Mucosa of descending colon (tissue), 3 donors: ENCODE results near the gene PCSK5. TPM values are rescaled to one million over a fixed set of nuclear protein-coding genes. Genes with fewer than 3 reads are reported as not detected.

ENCODE experiments used
- ATAC-seq: fragments of 200-7000 bp; cut with Tn5 transposase; one replicate; pipeline ENCODE4 v1.9.1; 2020; ENCODE audit warnings: mild to moderate bottlenecking, moderate library complexity
- DNase-seq, 3 donors: peaks; one replicate each; pipeline ENCODE4 v3.0.0-alpha.2; 2020
- H3K36me3 ChIP-seq: fragments of 200-600 bp; one replicate; pipeline ENCODE4 v1.8.0; 2021; ENCODE audit warnings: low read depth, mild to moderate bottlenecking
- H3K4me1 ChIP-seq: fragments of 200-600 bp; one replicate; pipeline ENCODE4 v1.8.0; 2021; ENCODE audit warnings: low read depth, mild to moderate bottlenecking
- H3K4me3 ChIP-seq: fragments of 200-600 bp; one replicate; pipeline ENCODE4 v1.8.0; 2021; ENCODE audit warnings: mild to moderate bottlenecking
- H3K9me3 ChIP-seq: fragments of 200-600 bp; one replicate; pipeline ENCODE4 v1.8.0; 2021; ENCODE audit warnings: mild to moderate bottlenecking
- intact Hi-C, 2 donors: fragments of 100-400 bp; cut with DNase I in 1 of 2; cut with micrococcal nuclease in 1 of 2; formaldehyde crosslinking; loops; one replicate each; pipeline versions ENCODE4 v1.11.0 to v1.11.1; 2022; cut with DNase I, micrococcal nuclease
- total RNA-seq, 3 donors: library from RNA; stranded (reverse); fragmentation: NEBNext Ultra II Directional in 2 of 3; extraction: Animal tissue kit (Norgen Biotek cat#: 25700) in 2 of 3; gene quantifications; one replicate each; pipeline versions ENCODE4 v1.2.1 to v1.2.4, GENCODE V29; 2021 to 2023
- TF ChIP-seq, protein P1 (sequence below): fragments of 200-600 bp; IDR thresholded peaks from one replicate; pipeline ENCODE4 v1.8.0; 2022; ENCODE audit warnings: antibody characterized with exemption, mild to moderate bottlenecking
- donor health status: DM: no; HTN: no; CAD: no; lungs with moderate emphysema.
- donor health status: DM: no; HTN: no; CAD: no.
- donor health status: DM: no; HTN: yes; CAD: no.

The PCSK5 gene
- total RNA-seq, 3 donors from 2014 or later, result 44.3 to 82.0 (median 53.3) TPM

- Histone ChIP-seq H3K36me3 (no peaks in the 10 kb centered on the region), H3K4me3 (no peak overlapping the region), H3K9me3 (no peaks in the 10 kb centered on the region), H3K4me1 (peaks cover 3% of the 10 kb centered on the region)
- intact Hi-C loops, result no loop called here
- DNase-seq (no peak), ATAC-seq (no peak)
- TF ChIP-seq, protein P1, sequence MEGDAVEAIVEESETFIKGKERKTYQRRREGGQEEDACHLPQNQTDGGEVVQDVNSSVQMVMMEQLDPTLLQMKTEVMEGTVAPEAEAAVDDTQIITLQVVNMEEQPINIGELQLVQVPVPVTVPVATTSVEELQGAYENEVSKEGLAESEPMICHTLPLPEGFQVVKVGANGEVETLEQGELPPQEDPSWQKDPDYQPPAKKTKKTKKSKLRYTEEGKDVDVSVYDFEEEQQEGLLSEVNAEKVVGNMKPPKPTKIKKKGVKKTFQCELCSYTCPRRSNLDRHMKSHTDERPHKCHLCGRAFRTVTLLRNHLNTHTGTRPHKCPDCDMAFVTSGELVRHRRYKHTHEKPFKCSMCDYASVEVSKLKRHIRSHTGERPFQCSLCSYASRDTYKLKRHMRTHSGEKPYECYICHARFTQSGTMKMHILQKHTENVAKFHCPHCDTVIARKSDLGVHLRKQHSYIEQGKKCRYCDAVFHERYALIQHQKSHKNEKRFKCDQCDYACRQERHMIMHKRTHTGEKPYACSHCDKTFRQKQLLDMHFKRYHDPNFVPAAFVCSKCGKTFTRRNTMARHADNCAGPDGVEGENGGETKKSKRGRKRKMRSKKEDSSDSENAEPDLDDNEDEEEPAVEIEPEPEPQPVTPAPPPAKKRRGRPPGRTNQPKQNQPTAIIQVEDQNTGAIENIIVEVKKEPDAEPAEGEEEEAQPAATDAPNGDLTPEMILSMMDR, result no peak
Observed at GRCh38 chr9:76027861-76028260, 137.4 kb downstream of the PCSK5 start.

- Histone ChIP-seq H3K4me3 (no peak overlapping the region), H3K4me1 (peaks cover 3% of the 10 kb centered on the region), H3K36me3 (no peaks in the 10 kb centered on the region), H3K9me3 (no peaks in the 10 kb centered on the region)
- DNase-seq, result no peak
- no peak for ATAC-seq
- intact Hi-C loops, result no loop called here
- TF ChIP-seq, protein P1, result no peak
Observed at GRCh38 chr9:76032038-76032796, 141.7 kb downstream of the PCSK5 start.

GRCh38 chr9:76032797-76033373 lies 142.4 kb downstream of the PCSK5 start:
- H3K36me3 ChIP-seq, result no peaks in the 10 kb centered on the region
- TF ChIP-seq, protein P1, result no peak
- intact Hi-C loops, result no loop called here
- no peak for DNase-seq
- ATAC-seq, result no peak
- H3K9me3 ChIP-seq, result no peaks in the 10 kb centered on the region
- H3K4me3 ChIP-seq, result no peak overlapping the region
- peaks cover 3% of the 10 kb centered on the region for H3K4me1 ChIP-seq

DNA sequence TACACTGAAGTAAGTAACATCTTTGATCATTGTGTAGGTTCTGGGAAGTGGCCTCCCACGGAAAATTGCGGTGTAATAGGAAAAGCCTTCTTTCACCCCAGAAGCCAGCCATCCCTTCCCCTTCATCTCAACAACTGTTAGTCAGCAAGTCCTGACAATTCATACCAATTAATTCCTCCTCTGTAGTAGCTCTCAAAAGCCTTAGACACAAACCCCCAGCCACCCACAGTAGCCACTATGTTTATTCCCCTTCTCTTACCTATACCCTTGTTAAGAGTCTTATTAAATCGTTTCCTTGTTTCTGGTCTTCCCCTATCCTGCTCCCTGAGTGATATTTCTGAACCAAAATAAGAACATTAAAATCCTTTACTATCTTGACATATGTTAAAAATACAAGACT lies 143.6 kb downstream of the PCSK5 start:
- no peak overlapping the region for H3K4me3 ChIP-seq
- H3K36me3 ChIP-seq, result no peaks in the 10 kb centered on the region
- DNase-seq, result no peak
- H3K9me3 ChIP-seq, result no peaks in the 10 kb centered on the region
- TF ChIP-seq, protein P1, result no peak
- ATAC-seq, result no peak
- H3K4me1 ChIP-seq, result peaks cover 3% of the 10 kb centered on the region
- intact Hi-C loops, result no loop called here

DNA sequence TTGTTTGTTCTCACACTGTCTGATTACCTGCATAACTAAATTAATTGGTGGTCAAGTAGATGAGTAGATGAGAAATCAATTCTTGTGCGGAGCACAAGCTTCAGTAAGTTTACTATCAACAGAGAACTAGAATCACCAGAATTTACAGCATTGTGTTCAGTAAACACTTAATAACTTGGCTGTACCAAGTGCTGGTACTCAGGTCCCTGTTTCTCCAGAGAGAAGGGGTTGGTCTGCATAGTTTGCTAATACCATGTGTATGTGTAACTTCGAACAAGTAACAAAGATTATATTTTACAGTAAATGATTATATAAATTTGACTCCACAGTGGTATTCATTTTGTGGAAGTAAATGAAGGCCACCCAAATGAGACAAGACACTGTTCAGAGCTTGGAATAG lies 146.3 kb downstream of the PCSK5 start:
- ATAC-seq, result no peak
- H3K4me3 ChIP-seq, result no peak overlapping the region
- H3K36me3 ChIP-seq, result no peaks in the 10 kb centered on the region
- no peak for DNase-seq
- intact Hi-C loops, result no loop called here
- no peaks in the 10 kb centered on the region for H3K9me3 ChIP-seq
- H3K4me1 ChIP-seq, result no peaks in the 10 kb centered on the region
- TF ChIP-seq, protein P1, result no peak
